ENCODE measurements around the gene TBATA. TPM values are rescaled to one million over a fixed set of nuclear protein-coding genes. Genes with fewer than 3 reads are reported as not detected.

The TBATA gene
- total RNA-seq, 1 experiment from 2014 or later = not detected

GRCh38 chr10:70745555-70745954 is 39.6 kb downstream of the TBATA start:
- no peak overlapping the region for H3K27ac ChIP-seq (ENCODE audit: low read length)
- no peaks in the 10 kb centered on the region for H3K9me2 ChIP-seq (replicated peaks; ENCODE audit: low read length)
- H3K4me1 ChIP-seq (ENCODE audit: insufficient read depth, low read length) = no peaks in the 10 kb centered on the region
- no peak for ATAC-seq
- BruUV-seq (replicated peaks) = no TSS peak
- no peaks in the 10 kb centered on the region for H3K36me3 ChIP-seq (ENCODE audit: low read depth, low read length)
- CTCF ChIA-PET = no interaction called here
- no peaks in the 10 kb centered on the region for H3K79me2 ChIP-seq (ENCODE audit: low read length)
- H2AFZ ChIP-seq (ENCODE audit: low read length) = no peak overlapping the region
- no peak for DNase-seq
- H3K4me2 ChIP-seq (ENCODE audit: low read length) = no peak overlapping the region
- H3K4me3 ChIP-seq (ENCODE audit: low read length) = no peak overlapping the region
- H4K20me1 ChIP-seq (ENCODE audit: low read length) = no peaks in the 10 kb centered on the region
- POLR2A ChIA-PET (ENCODE audit: unreplicated experiment) = interaction anchor here (0.6 kb wide), 1 partner anchor 13 kb away, joined by 6 read pairs; no protein-coding TSS in a partner anchor
- no peaks in the 10 kb centered on the region for H3K9me3 ChIP-seq (ENCODE audit: low read length)
- H3F3A ChIP-seq (ENCODE audit: low read length, unreplicated experiment) = no peaks in the 10 kb centered on the region
- H3K9ac ChIP-seq (ENCODE audit: low read length) = no peak overlapping the region
- H3K27me3 ChIP-seq (ENCODE audit: low read length) = no peaks in the 10 kb centered on the region
- no peak for TF ChIP-seq CTCF (conservative IDR thresholded peaks at IDR 0.05; ENCODE audit: low read depth, low read length)
- TF ChIP-seq EZH2 (IDR thresholded peaks at IDR 0.05; ENCODE audit: low read length, unreplicated experiment) = no peak
- TF ChIP-seq EZH2phosphoT487 (IDR thresholded peaks at IDR 0.05; ENCODE audit: borderline replicate concordance, low read length) = no peak
- intact Hi-C loops (cut with micrococcal nuclease) = no loop called here

GRCh38 chr10:70744617-70745143 is 40.5 kb downstream of the TBATA start:
- no peak for ATAC-seq
- Histone ChIP-seq H3K27me3 (ENCODE audit: low read length) (no peaks in the 10 kb centered on the region), H3K9me3 (ENCODE audit: low read length) (no peaks in the 10 kb centered on the region), H2AFZ (ENCODE audit: low read length) (no peak overlapping the region), H3K36me3 (ENCODE audit: low read depth, low read length) (no peaks in the 10 kb centered on the region), H4K20me1 (ENCODE audit: low read length) (no peaks in the 10 kb centered on the region), H3K9me2 (replicated peaks; ENCODE audit: low read length) (no peaks in the 10 kb centered on the region), H3K9ac (ENCODE audit: low read length) (no peak overlapping the region), H3K27ac (ENCODE audit: low read length) (no peak overlapping the region), H3F3A (ENCODE audit: low read length, unreplicated experiment) (no peaks in the 10 kb centered on the region), H3K79me2 (ENCODE audit: low read length) (no peaks in the 10 kb centered on the region), H3K4me1 (ENCODE audit: insufficient read depth, low read length) (no peaks in the 10 kb centered on the region), H3K4me2 (ENCODE audit: low read length) (no peak overlapping the region), H3K4me3 (ENCODE audit: low read length) (no peak overlapping the region)
- no peak for DNase-seq
- ChIA-PET POLR2A (ENCODE audit: unreplicated experiment) (no interaction called here), CTCF (no interaction called here)
- intact Hi-C loops (cut with micrococcal nuclease) = no loop called here
- BruUV-seq (replicated peaks) = no TSS peak
- no peak for TF ChIP-seq EZH2phosphoT487 (IDR thresholded peaks at IDR 0.05; ENCODE audit: borderline replicate concordance, low read length)
- no peak for TF ChIP-seq CTCF (conservative IDR thresholded peaks at IDR 0.05; ENCODE audit: low read depth, low read length)
- no peak for TF ChIP-seq EZH2 (IDR thresholded peaks at IDR 0.05; ENCODE audit: low read length, unreplicated experiment)

- H3K79me2 ChIP-seq (ENCODE audit: low read length) = no peaks in the 10 kb centered on the region
- no peaks in the 10 kb centered on the region for H3K9me2 ChIP-seq (replicated peaks; ENCODE audit: low read length)
- H3F3A ChIP-seq (ENCODE audit: low read length, unreplicated experiment) = no peaks in the 10 kb centered on the region
- POLR2A ChIA-PET (ENCODE audit: unreplicated experiment) = no interaction called here
- no peak overlapping the region for H2AFZ ChIP-seq (ENCODE audit: low read length)
- no peak overlapping the region for H3K27ac ChIP-seq (ENCODE audit: low read length)
- no peaks in the 10 kb centered on the region for H3K36me3 ChIP-seq (ENCODE audit: low read depth, low read length)
- H3K9ac ChIP-seq (ENCODE audit: low read length) = no peak overlapping the region
- ATAC-seq (no peak), DNase-seq (no peak)
- TF ChIP-seq EZH2 (IDR thresholded peaks at IDR 0.05; ENCODE audit: low read length, unreplicated experiment) (no peak), CTCF (conservative IDR thresholded peaks at IDR 0.05; ENCODE audit: low read depth, low read length) (no peak), EZH2phosphoT487 (IDR thresholded peaks at IDR 0.05; ENCODE audit: borderline replicate concordance, low read length) (no peak)
- H3K4me3 ChIP-seq (ENCODE audit: low read length) = no peak overlapping the region
- no peak overlapping the region for H3K4me2 ChIP-seq (ENCODE audit: low read length)
- H3K9me3 ChIP-seq (ENCODE audit: low read length) = no peaks in the 10 kb centered on the region
- no peaks in the 10 kb centered on the region for H3K27me3 ChIP-seq (ENCODE audit: low read length)
- intact Hi-C loops (cut with micrococcal nuclease) = no loop called here
- no peaks in the 10 kb centered on the region for H3K4me1 ChIP-seq (ENCODE audit: insufficient read depth, low read length)
- BruUV-seq (replicated peaks) = no TSS peak
- CTCF ChIA-PET = no interaction called here
- no peaks in the 10 kb centered on the region for H4K20me1 ChIP-seq (ENCODE audit: low read length)
Measured at GRCh38 chr10:70743879-70744278, 41.3 kb downstream of the TBATA start.

All from PC-3 (cell line).